Liver (tissue), 3 donors: ENCODE results near the gene CLDN12.

ENCODE experiments used
- EGR1 ChIP-seq, 2 donors: IDR thresholded peaks; 2 replicates each; pipeline ENCODE4 v1.6.1; 2016 to 2018; ENCODE audit warnings: antibody characterized with exemption in 2 of 2, low read depth in 2 of 2
- FOXA1 ChIP-seq: IDR thresholded peaks from 2 replicates; pipeline ENCODE4 v1.6.1; 2016; ENCODE audit warnings: antibody characterized with exemption
- JUND ChIP-seq, 2 donors: IDR thresholded peaks; 2 replicates each; pipeline ENCODE4 v1.6.1; 2016; ENCODE audit warnings: antibody characterized with exemption in 2 of 2
- RXRA ChIP-seq, 2 donors: IDR thresholded peaks; 2 replicates each; pipeline ENCODE4 v1.6.1; 2017 to 2018; ENCODE audit warnings: antibody characterized with exemption in 2 of 2, mild to moderate bottlenecking in 1 of 2
- SP1 ChIP-seq: IDR thresholded peaks from 2 replicates; pipeline ENCODE4 v1.6.1; 2018; ENCODE audit warnings: antibody characterized with exemption, mild to moderate bottlenecking
- TAF1 ChIP-seq: conservative IDR thresholded peaks from 2 replicates; pipeline ENCODE4 v1.6.1; 2016; ENCODE audit warnings: antibody characterized with exemption, mild to moderate bottlenecking
- YY1 ChIP-seq: IDR thresholded peaks from 2 replicates; pipeline ENCODE4 v1.6.1; 2016; ENCODE audit warnings: antibody characterized with exemption, mild to moderate bottlenecking
- TF ChIP-seq, protein P1 (sequence below): IDR thresholded peaks from 2 replicates; pipeline ENCODE4 v1.6.1; 2016; ENCODE audit warnings: antibody characterized with exemption, mild to moderate bottlenecking
- TF ChIP-seq, protein P2 (sequence below): fragments of 150-350 bp; IDR thresholded peaks from 2 replicates; pipeline ENCODE4 v1.5.1; 2017; ENCODE audit warnings: improper control_type of control experiment, low read depth, low read length; ENCODE audit not compliant: missing input control
- TF ChIP-seq, protein P3 (sequence below): IDR thresholded peaks from 2 replicates; pipeline ENCODE4 v1.6.1; 2016; ENCODE audit warnings: antibody characterized with exemption
- TF ChIP-seq, protein P4 (sequence below): IDR thresholded peaks from 2 replicates; pipeline ENCODE4 v1.6.1; 2016; ENCODE audit warnings: antibody characterized with exemption
- donor health status: healthy.
- donor health status: healthy.

DNA sequence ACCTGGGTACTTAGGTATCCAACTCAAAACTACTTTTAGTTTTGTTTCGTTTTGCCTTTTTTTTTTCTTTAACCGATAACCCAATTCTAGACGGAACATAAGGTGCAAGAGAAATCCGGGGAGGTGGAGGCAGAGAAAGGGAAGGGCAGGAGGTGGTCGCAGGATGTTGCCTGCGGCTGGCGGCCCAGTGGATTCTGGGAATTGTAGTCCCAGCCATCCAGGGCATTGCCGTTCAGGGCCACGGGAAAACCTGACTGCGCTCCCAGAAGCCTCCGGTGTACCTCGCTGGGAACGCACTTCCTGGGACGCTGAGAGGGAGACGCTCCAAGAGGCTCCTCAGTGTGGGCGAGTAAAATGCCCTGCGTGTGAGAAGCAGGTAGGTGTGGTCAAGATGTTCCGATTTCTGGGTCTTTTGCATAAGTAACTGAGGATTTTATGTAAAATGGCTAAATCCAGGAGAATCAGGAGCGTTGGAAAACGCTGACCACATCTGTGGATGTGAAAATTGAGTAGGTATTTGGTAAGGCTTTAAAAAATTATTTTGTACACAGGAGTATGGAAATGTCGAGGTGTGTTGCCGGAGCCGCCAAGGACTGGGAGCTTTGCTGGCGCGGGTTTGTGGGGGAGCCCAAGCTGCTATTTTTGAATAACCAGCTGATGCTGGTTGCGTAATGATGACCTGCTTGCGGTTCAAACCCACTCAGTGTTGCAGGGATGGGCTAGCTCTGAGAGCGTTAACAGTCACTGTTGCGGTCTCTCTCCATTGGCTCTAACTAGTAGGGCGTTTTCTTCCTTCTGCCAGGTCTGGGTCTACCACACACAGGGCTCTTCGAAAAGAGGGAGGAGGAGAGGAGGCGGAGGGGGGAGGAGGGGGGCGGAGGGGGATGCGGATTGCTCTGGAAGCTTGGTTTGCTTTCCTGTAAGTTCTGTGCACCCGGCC, at the start of gene CLDN12:
- TF ChIP-seq EGR1 (IDR thresholded peaks at IDR 0.05; ENCODE audit: low read depth in 2 of 2), result no peak
- TF ChIP-seq, protein P1, sequence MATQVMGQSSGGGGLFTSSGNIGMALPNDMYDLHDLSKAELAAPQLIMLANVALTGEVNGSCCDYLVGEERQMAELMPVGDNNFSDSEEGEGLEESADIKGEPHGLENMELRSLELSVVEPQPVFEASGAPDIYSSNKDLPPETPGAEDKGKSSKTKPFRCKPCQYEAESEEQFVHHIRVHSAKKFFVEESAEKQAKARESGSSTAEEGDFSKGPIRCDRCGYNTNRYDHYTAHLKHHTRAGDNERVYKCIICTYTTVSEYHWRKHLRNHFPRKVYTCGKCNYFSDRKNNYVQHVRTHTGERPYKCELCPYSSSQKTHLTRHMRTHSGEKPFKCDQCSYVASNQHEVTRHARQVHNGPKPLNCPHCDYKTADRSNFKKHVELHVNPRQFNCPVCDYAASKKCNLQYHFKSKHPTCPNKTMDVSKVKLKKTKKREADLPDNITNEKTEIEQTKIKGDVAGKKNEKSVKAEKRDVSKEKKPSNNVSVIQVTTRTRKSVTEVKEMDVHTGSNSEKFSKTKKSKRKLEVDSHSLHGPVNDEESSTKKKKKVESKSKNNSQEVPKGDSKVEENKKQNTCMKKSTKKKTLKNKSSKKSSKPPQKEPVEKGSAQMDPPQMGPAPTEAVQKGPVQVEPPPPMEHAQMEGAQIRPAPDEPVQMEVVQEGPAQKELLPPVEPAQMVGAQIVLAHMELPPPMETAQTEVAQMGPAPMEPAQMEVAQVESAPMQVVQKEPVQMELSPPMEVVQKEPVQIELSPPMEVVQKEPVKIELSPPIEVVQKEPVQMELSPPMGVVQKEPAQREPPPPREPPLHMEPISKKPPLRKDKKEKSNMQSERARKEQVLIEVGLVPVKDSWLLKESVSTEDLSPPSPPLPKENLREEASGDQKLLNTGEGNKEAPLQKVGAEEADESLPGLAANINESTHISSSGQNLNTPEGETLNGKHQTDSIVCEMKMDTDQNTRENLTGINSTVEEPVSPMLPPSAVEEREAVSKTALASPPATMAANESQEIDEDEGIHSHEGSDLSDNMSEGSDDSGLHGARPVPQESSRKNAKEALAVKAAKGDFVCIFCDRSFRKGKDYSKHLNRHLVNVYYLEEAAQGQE, result peak; percentile 88
- TF ChIP-seq JUND (IDR thresholded peaks at IDR 0.05), result peak in 1 of 2 donors; percentile 49
- TF ChIP-seq, protein P2, sequence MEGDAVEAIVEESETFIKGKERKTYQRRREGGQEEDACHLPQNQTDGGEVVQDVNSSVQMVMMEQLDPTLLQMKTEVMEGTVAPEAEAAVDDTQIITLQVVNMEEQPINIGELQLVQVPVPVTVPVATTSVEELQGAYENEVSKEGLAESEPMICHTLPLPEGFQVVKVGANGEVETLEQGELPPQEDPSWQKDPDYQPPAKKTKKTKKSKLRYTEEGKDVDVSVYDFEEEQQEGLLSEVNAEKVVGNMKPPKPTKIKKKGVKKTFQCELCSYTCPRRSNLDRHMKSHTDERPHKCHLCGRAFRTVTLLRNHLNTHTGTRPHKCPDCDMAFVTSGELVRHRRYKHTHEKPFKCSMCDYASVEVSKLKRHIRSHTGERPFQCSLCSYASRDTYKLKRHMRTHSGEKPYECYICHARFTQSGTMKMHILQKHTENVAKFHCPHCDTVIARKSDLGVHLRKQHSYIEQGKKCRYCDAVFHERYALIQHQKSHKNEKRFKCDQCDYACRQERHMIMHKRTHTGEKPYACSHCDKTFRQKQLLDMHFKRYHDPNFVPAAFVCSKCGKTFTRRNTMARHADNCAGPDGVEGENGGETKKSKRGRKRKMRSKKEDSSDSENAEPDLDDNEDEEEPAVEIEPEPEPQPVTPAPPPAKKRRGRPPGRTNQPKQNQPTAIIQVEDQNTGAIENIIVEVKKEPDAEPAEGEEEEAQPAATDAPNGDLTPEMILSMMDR, result no peak
- TF ChIP-seq SP1, result peak; percentile 52
- peak; percentile 92 for TF ChIP-seq TAF1
- TF ChIP-seq, protein P3, sequence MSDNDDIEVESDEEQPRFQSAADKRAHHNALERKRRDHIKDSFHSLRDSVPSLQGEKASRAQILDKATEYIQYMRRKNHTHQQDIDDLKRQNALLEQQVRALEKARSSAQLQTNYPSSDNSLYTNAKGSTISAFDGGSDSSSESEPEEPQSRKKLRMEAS, result peak; percentile 55
- TF ChIP-seq, protein P4, sequence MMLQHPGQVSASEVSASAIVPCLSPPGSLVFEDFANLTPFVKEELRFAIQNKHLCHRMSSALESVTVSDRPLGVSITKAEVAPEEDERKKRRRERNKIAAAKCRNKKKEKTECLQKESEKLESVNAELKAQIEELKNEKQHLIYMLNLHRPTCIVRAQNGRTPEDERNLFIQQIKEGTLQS, result no peak
- TF ChIP-seq FOXA1, result no peak
- TF ChIP-seq RXRA (IDR thresholded peaks at IDR 0.05), result peak; percentile 43 to 67
- peak; percentile 81 for TF ChIP-seq YY1
